HG02884 (cell line): Measurements from ENCODE around the gene NAA20.

ENCODE experiments used
- ATAC-seq: cut with Tn5 transposase; IDR thresholded peaks from one replicate; pipeline ENCODE4 v1.9.1; 2021; ENCODE audit warnings: mild to moderate bottlenecking, moderate library complexity; ENCODE audit not compliant: unreplicated experiment

Gene NAA20, protein sequence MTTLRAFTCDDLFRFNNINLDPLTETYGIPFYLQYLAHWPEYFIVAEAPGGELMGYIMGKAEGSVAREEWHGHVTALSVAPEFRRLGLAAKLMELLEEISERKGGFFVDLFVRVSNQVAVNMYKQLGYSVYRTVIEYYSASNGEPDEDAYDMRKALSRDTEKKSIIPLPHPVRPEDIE

DNA sequence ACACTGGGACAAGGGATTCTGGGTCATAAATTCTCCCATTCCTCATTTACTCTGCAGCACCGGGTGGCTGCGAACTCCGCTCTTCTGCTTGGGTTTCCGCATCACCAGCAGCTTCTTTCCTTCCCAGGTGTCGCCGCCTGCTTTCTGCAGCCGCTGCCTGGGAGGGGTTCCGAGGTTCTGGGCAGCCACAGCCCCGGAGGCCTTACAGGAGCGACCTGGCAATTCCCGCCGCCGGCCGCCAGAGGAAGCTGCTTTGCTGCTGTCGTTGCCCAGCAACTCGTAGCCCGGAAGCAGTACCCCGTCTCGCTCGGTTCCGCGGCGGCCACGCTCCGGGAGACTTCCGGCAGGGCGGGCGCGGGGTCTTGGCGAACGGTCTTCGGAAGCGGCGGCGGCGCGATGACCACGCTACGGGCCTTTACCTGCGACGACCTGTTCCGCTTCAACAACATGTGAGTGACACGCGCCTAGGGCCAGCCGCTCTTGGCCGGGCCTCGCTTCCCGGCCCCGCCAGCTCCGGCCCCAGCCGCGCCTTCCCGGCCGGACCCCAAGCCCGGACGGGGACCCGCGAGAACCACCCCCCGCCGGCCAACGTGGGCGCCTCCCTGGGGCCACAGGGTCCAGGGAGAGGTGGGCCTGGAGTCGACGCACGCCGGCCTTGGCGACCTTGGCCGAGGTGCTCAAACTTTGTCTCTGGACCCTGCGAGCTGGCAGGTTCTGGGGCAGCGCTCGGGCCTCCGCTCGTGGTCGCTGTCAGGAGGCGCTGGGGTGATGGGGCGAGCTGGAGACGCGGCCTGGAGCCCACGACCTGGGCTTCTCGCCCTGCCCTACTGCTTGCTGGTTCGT is at the start of gene NAA20:
Gene NAA20 (plus strand): TSS at position 362 of the 843 bp plus-strand sequence. CDS start 35 bp downstream, at position 397.
- ATAC-seq: peak; percentile 96

DNA sequence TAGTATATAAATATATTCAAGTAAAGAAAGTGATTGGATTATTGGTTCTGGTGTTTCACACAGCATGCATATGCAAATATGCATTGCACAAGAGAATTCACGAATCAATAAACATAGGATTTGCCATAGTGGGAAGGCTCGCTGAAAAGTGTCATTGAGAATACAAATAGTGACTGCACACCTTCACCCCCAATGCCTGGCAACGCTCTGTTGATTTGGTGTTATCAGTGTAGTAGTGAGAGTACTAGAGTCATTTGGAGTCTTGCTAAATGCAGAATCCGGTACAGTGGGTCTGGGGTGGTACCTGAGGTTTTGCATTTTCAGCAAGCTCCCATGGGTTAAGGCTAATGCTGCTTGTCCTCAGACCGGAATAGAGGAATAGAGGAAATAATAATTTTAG is 49.7 kb upstream of the NAA20 start:
- no peak for ATAC-seq

DNA sequence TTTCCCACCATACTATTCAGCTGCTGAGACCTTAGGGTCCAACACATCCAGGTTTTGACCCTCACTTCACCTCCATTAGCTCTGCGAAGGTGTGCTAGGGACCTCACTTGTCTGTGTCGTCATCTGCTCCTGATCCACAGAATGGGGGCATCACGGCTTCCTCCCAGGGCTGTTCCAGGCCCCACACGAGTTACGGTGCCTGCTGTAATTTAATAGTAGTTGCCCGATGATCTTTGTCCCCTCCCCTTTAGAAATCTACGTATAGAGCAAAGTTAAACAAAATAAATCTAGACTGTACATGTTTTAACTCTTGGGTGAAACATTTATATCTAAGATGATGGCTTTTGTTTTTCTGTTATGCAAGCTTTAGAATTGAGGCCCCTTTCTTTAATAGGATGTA is 49.1 kb upstream of the NAA20 start:
- ATAC-seq: no peak

DNA sequence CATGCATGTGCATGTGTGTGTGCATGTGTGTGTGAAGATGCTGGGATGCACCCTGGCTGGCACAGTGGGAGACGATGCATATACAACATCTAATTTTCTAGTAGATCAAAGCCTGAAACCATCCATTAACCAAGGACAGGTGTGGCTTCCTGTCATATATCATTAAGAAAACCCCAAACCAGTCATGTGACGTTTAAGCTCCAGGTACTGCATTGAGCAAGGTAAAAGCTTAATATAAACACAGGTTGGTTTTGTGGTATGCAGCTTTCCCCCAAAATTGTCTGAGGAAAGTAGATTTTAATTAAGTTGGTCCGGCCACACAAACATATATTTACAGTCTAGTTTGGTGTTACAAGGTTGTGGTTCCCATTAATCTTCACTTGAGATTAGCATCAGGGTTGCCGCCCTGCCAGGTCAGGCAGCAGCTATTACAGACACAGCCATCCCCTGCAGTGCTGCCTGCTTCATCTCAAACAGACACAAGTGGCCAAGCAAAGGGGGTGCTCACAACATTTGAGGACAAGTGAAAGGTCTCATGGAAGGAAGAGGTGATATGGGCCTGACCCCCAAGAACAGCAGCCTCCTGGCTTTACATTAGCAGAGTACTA is 48.6 kb upstream of the NAA20 start:
- no peak for ATAC-seq

DNA sequence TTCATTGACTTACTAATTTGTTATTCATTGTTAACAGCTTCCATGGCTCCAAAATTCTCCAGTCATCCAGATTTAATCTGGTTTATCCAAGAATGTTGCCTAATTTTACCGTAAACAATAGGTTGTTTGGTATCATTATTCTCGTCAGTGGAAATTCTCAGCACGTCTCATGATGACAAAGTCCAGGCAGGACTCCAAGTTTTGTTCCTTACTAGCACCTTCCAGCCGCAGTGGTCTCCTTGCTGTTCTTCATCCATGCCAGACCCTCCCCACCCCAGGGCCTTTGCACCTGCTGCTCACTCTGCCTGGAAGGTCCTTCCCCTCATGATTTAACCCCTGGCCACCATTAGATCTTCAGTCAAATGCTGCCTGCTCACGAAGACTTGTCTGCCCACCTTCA is 48.1 kb upstream of the NAA20 start:
- ATAC-seq: no peak

DNA sequence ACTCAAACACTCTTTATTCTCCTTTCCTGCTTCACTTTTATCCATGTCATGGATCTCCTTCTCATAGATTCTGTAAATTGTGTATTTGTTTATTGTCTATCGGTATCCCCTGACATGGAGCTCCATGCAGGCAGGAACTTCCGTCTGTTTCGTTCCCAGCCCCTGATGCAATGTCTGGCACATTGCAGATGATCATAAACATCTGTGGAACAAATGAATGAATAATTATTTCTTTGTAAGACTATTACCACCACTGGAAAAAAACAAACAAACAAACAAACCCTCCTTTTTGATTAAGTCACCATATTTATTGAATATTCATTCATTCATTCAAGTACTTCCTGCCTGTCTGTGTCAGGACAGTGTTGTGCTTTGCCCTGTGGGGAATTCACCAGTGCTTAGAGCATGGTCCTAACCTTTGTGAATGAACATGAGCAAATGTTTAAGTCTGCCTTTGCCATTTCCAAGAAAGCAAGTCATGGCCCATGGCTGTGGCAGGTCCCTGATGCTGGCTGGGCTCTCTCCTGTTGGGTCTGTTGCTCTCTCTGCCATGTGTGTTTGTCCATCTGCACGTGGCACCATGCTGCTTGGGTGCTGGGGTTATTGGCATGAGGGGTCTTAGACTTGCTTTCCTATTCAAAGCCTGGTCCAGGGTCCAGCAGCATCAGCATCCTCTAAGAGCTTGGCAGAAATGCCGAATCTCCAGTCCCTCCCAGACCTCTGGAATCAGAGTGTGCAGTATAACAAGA is 47.5 kb upstream of the NAA20 start:
- ATAC-seq: no peak

DNA sequence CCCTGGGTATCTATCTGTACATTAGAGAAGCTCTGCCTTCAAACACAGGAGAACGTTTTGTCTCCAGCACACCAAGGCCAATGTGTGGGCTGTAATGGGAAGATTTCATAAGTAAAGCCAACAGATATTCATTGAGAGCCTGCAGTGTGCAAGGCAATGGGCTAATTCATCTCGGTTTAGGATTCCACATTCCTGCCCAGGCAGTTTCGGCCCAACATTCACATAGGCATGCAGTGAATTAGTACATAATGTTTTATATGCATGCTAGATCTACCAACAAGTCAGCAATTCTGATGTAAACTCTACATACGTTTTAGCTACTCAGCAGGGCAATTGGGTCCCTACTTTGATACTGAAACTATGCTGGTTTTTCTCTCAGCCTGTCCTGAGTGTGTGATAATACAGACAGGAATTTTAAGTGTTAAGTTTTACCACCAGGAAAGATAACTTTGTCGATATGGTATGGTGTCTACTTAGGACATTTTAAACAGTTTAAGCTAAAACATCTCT is 46.9 kb upstream of the NAA20 start:
- ATAC-seq: no peak

DNA sequence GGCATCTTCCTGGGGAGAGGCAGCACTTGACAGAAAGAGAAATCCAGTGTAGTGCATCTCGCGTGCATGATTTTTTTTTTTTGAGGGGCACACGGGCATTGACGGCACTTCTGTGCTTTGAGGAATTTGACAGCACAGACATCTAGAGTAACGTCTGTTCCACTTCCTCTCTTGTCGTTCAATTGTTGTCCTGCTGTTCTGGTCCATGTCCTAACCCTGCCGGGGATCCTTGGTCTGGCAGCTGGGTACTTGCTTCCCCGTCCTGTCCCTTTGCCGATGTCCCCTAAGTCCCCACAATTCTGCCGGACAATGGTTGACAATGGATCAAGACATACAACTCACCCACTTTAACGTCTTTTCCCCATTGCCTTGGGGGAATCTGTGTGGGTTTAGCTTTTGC is 46.0 kb upstream of the NAA20 start:
- no peak for ATAC-seq

DNA sequence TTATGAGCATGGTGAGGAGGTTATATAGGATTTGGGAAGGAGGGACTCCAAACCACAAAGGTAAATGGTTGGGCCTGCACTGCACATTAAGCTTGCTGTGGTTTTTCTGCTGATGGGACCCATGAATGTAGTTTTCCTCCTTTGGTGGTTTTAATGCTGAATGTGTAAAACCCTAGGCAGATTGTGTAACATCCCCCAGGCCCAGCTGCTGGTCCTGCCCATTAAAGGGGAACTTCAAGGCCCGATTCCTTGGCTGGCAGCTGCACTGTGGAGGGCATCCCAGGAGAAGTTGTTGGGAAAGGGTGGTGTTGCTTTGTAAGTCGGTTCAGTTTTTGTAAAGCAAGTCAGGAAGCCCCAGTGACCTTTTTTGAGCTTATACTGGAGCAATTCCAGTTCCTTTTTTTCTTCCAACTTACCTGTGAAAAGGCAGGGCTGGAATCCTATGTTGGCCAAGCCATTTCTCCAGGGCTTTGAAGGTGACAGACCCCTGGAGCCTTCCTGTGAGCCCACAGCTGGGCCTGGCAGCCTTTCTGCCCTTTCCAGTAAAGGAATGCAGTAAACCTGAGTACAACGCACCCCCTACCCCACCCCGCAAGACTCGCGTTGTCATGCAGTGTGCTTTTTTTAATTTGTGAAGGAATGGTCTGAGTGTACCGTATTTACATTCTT is 43.1 kb upstream of the NAA20 start:
- no peak for ATAC-seq

DNA sequence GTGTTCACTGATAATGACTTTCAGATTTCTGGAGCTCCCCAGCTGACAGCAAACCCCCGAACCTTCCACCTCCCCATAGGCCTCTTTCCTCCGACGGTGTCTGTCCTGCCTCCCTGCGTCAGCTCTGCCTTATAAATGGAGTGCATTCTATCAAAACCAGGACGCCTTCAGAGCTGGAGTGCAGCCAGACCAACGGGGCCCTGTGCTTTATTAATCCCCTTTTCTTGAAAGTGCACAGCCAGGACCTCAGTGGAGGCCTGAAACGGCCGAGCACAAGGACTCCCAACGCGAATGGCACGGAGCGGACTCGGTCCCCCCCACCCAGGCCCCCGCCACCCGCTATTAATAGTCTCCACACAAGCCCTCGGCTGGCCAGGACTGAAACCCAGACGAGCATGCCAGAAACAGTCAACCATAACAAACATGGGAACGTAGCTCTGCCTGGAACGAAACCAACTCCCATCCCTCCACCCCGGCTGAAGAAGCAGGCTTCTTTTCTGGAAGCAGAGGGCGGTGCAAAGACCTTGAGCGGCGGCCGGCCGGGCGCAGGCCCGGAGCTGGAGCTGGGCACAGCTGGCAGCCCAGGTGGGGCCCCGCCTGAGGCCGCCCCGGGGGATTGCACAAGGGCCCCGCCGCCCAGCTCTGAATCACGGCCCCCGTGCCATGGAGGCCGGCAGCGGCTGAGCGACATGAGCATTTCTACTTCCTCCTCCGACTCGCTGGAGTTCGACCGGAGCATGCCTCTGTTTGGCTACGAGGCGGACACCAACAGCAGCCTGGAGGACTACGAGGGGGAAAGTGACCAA is 42.3 kb upstream of the NAA20 start:
- ATAC-seq: no peak

DNA sequence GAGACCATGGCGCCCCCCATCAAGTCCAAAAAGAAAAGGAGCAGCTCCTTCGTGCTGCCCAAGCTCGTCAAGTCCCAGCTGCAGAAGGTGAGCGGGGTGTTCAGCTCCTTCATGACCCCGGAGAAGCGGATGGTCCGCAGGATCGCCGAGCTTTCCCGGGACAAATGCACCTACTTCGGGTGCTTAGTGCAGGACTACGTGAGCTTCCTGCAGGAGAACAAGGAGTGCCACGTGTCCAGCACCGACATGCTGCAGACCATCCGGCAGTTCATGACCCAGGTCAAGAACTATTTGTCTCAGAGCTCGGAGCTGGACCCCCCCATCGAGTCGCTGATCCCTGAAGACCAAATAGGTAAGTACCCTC is 41.7 kb upstream of the NAA20 start:
- no peak for ATAC-seq

DNA sequence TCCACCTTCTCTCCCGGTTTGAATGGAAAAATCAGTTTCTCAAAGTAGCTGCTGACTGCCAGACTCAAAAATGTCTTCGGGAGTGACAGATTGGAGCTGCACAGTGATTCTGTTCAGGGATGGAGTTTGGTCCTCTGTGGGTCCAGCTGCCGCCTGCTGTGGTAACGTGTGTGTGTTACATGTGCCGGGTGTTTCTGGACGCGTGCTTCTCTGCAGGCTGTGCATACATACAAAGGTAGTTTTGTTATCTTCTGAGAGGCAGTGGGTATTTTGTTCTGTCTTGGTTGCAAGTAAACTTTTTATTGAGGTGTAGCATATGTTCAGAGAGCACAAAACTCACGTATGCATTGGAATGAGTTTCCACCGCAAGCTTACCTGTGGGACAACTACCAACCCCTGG is 41.3 kb upstream of the NAA20 start:
- no peak for ATAC-seq

DNA sequence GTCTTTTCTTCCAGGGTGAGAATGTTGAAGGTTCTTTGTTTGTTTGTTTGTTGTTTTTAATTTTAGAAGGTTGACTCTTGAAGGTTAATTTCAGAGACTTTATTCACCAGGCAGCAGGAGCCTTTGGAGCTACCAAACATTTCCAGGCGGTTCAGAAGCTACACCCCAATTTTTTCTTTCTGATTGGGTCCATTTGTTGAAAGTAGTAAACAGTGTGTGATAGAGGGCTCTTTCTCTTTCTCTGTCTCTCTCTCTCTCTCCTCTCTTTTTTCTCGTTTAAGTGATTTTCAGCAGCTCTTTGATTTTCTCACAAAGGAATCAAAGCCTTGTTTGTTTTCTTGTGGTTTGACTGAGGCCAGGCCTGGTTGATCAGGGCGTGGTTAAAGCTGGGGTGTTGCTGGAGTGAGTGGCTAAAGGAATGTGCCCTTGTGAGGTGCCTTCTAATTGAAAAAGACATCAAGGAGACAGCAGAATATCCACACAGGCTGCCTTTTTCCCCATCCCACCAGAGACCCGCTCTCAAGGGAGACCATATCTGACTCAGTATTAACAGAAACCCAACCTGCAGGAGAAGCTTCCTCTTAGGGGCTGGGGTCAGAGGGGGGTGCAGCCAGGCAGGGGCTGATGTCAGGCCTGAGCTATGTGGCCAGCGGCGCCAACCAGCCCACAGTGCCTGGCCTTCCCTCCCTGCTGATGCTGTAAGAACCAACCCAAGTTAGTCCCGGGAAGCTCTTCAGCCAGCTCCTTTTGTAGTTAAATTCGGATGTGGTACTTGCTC is 40.4 kb upstream of the NAA20 start:
- no peak for ATAC-seq

DNA sequence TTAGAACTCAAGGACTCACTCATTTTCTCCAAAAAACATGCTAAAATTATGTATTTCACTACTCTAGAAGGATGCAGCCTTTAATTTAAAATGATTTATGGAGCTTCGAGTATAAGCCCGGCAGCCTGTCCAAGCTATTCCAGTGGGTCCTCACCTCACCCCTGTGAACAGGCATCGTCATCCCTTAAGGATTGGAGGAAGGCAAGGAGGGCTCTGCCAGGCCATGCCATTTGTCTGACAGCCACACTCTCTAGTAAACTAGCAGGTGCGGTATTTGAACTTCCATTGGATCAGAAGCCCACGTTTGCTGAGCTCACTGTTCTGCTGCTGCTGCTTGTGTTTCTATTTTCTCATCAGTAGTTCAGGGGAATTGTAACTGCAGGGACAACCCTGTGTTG is 39.8 kb upstream of the NAA20 start:
- ATAC-seq: no peak

DNA sequence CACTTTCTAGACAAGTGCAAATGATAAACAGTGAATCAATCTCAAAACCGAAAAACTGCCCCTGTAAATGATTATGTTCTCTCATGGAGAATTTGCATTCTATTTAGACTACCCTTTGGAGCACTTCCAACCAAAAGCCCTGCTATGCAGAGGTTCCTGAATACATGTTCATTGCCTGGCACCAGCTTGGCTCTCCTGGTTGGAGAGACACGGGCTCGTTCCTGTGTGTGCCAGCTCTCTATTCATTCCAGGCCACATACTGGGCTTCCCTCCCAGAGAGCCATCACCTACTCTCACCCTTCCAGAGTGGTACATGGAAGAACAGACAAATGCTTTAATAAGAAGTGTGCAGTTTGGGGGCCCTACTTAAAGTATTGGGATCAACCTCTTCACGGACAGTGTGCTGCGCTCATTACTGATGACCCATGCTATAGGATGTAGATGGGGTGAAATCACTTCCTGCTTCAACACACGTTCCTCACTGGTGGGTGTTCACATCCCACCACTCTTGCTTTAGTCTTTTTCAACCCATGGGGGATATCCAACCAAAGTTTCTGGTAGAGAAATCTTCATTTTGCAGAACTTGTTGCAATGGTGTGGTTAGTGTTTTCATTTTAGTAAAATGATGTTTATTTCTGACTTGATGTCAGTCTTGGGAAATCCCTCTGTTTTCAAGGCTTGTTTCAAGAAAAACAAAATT is 38.5 kb upstream of the NAA20 start:
- no peak for ATAC-seq

DNA sequence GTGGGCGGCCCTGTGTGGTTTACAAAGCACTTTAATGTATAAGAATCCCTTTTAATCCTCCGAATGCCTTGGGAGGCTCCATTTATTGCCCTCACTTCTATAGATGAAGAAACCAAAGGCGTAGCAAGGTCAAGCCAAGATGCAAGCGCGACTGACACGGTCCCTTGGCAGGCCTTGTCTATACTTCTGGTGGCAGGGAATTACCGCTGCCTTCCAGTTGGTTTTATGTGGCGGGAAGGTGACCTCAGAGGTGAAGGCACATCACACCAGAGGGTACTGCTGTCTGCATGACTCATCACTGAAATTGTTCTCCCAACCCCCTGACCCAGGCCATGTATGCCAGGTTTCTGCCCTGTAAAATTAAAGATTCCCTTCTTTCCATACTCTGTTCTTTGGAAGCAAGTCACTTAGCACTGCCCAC is 36.1 kb upstream of the NAA20 start:
- ATAC-seq: no peak

DNA sequence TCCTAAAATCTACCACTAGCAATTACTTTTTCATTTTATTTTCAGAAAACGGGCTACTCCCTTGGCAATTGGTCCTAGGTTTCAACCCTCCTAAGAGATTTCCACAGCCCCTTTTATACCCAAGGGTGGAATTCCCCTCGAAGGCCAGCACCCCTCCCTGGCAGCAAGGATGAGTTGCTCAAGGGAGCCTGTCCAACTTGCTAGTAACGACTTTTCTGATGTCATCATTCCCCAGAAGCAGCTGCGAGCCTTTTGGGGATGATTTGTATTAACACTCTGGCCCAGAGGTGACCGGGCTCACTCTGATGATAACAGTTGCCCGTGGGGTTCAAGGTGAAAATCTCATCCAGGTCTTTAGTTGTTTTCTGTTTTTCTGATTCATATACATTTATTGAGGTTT is 30.7 kb upstream of the NAA20 start:
- no peak for ATAC-seq

DNA sequence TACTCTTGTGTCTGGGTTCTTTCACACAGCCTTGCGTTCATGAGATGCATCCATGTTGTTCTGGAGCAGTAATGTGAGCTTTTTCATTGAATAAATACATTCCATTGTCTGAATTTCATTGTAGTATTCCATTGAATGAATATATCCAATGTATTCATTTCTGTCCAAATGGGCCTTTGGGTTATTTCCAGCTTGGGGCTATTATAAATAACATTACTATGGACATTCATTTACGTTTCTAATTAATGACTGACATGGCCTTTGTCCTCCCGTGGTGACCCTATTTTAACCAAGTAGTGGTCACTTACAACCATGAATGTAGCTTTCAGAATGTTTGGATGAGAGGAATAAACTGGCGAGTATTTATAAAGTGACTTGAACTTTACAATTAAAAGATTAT is 30.1 kb upstream of the NAA20 start:
- ATAC-seq: no peak

DNA sequence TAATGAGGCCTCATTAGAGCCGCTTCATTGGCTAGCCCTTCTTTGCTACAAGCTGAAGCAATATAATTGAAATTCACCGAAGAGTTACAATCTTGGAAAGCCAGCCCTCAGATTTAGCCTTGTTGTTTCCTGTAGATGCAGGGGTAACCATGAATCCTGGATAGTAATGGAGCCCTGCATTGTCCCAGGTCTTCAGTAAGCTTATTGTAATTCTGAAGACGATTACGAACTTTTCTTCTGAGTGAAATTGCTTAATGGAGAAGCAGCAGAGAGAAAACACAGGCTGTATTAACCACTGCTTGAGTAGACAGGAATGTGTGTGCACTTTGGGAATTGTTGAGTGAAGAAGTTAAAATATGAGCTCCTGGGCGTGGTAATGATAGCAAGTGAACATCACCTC is 26.3 kb upstream of the NAA20 start:
- ATAC-seq: no peak
